NK-92 (cell line): ENCODE measurements around the gene PLA2G2D.

Experiments used
- DNase-seq: peaks from one replicate; lab custom pipeline; 2025; ENCODE audit not compliant: unreplicated experiment; lab: John Stamatoyannopoulos, UW

PLA2G2D gene

DNA sequence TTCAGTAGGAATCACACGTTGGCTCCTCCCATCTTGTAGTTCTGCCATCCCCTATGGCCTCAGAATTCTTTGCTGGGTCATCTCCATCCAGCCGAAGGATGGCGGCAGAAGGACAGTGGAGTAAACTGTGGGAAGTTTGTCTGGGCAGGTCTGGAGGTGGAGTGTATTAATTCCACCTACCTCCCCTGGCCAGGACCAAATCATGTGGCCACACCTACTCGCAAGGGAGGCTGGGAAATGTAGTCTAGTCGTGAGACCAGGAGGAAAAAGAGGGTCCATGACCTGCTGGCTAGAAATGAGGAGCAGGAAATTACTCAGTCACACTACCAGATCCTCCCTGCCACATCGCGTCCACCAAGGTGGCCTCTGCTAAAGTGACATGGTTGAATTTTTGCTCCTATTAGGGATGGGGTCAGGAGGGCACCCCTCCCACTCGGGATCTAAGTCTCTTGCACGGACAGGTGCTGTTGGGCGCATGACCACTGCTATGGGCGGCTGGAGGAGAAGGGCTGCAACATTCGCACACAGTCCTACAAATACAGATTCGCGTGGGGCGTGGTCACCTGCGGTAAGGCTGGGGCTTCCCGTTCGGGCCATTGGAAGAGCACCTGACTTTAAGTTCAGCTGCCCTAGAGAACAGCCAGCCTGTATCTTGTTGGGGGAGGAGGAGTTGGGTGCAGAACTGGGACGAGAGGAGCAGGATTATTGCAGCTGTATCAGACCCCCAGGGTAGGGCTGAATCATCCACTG lies 29.8 kb downstream of the PLA2G2D start:
- no peak for DNase-seq

DNA sequence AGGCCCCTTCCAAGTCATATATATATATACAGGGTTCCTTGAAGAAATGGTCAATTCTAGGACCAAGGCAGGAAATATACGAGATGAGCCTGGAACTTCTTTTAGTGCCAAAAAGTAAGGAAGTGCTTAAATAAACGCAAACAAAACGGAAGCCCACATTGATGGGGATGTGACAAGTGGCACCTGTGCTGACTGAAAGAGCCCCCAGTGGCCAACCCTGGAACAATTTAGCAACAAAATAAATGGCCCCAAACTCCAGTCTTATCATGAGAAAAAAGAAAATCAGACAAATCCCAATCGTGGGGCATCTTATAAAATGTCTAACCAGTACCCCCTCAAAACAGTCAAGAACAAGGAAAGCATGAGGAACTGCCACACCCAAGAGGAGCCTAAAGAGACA lies 31.7 kb downstream of the PLA2G2D start:
- no peak for DNase-seq

DNA sequence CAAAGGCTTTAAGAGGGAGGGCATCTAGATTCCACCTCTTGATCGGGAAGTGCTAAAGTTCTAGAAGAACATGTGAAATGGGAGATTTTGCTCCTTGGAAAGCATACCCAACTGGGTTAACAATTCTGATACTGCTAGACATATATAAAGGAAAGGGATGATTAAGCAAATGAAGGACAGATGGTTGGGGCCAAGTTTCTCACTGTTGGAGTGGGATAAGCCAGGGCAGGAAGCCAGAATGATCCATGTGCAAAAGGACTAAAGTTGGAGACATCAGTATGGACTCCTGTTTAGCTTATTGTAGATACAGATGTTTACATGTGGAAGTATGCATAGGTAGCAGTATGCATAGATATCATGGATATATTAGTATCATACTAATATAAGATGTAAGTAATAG lies 32.5 kb downstream of the PLA2G2D start:
- no peak for DNase-seq

DNA sequence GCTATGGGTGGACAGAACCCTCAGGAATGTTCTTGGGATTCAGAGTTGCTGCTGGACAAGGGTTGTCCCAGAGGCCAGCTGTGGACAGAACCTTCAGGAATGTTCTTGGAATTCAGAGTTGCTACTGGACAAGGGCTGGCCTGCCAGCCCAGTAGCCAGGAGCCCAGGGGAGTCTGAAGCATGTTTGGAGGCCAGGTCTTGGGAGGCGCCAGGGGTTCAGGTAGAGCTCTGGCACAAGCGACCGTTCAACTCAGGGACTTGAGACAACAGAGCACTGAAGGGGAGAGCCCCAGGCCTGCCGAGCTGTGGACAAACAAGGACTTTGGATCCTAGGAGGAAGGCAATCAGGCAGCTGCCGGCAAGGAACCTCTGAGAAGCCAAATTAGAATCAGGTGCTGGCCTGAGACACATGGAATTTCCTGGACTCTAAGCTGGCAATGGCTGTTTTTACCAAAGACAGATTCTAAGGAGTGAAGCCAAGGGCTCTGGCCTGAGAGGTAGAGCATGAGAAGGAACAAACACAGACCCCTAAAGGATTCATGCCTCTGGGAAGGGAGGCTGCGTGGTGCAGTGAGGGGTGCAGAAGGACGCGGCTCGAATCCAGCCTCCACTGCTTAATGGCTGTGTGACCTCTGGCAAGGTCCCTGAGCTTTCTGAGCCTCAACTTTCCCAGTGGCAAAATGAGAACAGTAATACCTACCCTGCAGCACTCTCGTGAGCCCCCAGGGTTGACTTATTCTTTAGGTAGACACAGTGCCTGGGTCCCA lies 36.0 kb downstream of the PLA2G2D start:
- no peak for DNase-seq

DNA sequence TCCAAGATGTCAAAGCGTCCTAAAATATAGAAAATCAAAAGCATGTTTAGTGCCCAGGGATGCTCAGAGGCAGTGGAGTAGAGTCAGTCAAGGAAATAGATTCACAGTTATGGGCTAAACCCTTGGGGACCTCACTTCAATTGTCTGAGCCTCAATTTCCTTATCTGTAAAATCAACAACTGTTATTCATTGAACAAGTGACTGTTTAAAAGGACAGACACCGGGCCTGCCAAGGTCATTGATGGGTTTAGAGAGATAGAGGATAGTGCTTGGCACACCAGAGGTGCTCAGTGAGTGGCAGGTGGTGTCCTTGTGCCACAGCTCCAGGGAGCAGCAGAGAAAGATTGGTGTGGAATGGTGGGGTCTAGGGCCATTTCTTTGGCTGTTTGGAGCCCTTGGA lies 36.6 kb downstream of the PLA2G2D start:
- no peak for DNase-seq

DNA sequence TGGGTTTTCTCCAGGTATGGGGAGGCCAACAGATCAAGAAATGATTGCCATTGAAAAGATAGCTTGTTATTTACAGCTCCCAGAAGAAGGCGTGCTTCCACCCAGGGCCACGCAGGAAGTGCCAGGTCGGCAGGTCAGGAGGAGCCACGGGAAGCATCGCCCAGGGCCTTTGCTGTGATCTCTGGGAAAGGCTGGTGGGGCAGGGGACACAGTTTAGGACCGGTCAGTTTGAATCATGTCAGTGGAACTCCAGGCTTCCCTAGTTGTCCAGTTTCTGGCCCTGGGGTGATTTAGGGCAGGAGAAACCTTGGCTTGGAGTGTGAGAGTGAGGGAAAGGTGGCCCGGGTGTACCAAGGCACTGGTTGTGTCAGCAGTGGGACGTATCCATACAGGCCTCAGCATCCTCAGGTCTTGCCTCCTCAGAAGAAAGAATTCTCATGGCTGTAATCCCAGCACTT lies 38.0 kb downstream of the PLA2G2D start:
- DNase-seq = no peak

DNA sequence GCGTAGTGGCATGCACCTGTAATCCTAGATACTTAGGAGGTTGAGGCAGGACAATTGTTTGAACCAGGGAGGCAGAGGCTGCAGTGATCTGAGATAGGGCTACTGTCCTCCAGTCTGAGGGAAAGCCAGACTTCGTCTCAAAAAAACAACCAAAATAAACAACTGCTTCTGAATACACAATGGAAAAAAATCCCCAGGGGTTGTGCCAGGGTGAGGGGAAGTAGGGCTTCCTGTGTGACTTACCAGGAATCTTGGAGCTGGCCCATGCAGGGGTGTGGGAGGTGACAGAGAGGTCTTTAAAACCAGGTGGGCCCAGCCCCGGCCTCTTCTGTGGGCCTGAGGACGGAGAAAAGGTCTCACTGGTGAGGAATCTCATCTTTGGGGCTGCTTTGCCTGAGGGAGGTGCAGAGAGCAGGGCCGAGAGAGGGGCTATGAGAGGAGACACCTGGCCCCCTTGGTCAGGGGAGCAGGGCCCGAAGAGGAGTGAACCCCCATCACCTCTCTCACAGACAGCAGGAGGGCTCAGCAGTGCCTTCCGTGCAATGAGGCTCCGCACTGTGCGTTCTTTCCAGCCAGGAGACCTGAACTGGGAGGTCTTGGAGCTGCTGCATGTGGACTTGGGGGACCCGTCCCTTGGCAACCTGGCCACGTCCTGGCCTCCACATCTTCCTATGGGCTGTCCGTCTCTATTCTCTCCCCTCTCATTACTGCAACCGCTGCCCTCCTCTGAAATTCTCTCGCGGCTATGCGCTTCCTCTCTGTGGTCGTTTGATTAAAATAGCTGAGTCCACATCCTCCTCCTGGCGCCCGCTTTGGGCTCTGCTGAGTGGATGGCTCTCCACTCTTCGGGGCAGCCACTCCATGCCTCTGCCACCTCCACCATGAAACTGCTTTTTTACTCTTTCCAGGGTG lies 38.6 kb downstream of the PLA2G2D start:
- no peak for DNase-seq

DNA sequence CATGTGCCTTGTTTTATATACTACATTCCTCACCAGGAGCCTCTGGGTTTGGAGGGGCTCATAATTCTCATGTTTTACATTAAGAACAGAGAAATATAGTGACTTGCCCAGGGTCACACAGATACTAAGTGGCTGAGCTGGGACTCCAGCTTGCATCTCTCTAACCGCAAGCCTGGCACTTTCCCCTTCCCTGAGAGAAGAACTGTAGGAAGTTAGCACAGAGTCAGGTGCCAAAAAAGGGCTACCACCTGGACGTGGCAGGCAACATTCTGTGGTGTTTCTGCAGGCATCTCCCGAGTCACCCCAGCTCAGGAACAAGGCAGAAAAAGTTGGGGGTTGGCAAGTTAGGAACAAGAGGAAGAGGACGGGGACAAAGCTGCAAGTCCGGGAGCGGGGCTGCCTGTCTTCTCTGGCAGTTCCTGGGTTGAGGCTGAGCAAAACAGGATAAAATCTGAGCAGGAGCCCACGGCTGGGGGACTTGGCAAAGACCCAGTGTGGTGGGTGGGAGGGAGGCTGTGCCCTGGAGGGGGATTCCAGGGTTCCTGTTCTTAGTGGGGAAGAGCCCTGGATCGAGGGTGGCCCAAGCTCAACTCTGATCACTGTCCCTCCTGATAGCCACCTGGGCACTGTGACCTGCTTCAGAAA lies 39.6 kb downstream of the PLA2G2D start:
- DNase-seq = no peak

DNA sequence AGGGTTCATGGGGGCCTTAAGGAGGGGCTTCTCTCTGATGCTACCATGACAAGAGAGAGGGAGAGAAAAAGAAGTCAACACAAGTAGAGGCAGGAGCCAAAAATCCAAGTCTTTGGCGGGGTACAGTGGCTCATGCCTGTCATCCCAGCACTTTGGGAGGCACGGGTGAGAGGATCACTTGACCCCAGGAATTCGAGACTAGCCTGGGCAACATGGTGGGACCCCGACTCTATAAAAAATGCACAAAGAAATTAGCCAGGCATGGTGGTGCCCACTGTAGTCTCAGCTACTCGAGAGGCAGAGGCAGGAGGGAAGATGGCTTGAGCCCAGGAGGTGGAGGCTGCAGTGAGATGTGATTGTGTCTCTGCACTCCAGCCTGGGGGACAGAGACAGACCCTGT lies 40.6 kb downstream of the PLA2G2D start:
- no peak for DNase-seq

DNA sequence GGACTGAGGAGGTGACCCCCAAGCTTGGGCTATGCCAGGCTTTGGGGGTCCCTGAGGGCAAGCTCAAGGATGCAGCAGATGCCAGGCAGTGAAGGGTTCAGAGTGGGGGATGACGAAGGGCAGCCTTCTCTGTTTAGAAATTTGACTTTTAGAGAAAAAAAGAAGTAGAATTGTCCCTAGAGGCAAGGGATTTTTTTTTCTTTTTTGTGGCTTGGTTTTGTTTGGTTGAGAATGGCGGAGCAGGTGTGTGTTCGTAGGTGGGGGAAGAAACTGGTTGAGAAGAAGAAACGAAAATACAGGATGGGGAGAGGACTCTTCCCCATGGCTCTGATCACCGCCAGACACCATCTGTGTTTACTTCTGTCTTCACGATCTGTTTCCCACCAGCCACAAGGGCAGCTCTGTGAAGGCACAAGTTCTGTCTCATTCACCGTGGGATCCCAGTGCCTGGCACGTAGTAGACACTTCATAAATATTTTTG lies 41.1 kb downstream of the PLA2G2D start:
- DNase-seq = no peak

DNA sequence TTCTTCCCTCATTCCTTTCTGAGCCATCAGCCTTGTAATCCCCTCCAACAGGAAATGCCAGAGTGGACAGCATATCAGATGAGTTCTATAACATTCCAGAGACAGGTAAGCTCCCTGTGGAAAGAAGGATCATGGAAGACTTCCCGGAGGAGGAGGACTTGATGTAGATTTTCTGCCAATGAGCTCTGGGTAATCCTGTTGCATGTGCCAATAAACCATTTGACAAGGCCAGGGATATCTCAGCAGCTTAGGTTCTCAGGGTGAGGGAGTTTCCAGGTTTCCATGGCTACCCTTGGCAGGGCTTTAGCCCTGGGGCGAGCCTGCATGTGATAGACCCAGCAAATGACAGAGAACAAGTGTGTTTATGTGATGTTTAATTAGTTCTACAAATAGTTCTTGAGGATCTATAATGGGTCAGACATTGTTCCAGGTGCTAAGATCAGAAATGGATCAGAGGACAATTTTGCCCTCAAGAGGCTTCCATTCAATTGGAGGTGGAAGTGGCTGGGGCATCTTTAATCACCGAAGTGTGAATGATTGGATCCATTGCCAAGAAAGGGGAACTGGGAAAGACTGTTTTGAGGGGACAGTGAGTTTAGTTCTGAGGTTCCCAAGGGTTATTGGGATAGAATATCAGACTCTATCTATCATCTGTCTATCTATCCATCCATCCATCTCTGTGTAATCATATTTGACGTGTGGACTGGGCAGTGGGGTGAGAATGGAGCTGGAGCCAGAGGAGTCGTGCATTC lies 42.5 kb downstream of the PLA2G2D start:
- DNase-seq = no peak

DNA sequence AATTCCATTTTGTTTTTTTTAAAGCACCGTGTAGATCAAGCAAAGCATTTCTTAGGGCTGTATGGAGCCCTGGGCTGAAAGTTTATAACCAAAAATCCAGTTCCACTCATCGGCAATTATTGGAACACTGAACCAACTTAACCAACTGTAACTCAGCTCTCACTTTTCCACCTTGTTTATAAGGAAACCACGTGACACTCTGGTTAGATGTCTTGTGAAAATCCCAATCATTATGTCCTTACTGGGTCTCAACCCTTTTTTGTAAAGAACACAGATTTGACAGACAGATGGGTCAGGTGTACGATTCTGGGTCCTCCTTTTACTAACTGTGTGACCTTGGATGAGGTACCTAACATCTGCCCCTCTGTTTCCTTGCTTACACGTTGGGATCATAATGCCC lies 43.1 kb downstream of the PLA2G2D start:
- no peak for DNase-seq

DNA sequence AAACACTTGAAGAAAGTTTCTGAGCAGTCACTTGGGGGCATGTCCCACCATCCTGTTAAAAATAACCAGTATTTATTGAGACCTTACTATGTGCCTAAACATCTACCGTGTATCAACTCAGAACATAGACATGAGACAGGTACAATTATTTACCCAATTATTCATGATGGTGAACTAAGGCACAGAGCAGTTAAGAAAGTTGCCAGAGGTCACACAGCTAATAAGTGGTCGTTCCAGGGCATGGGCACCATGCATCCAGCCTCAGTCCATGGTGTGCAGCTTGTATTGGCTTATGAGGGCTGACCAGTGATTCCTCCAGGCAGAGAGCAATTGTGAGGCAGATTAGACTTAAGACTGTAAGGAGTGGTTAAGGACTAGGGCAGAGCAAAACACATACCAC lies 44.0 kb downstream of the PLA2G2D start:
- DNase-seq = no peak

DNA sequence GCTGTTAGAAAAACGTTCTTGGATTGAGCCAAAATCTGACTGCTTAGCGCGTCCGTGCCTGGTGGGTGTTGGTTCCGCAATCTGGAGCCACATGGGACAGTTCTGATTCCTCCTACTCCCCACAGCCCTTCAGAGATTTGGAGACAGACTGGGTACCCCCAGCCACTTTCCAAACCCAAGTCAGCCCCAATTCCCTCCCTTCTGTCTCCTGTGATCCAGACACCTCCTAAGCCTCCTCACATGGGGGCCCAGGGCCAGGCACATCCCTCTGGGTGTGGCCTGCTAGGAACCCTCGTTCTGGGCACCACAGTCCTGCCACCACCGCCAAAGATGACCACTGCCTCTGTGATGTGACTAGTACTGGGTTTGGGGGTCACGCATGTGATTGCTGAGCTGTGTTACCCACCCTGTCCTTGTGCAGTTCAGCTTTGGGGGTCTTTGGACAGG lies 44.6 kb downstream of the PLA2G2D start:
- DNase-seq = no peak

DNA sequence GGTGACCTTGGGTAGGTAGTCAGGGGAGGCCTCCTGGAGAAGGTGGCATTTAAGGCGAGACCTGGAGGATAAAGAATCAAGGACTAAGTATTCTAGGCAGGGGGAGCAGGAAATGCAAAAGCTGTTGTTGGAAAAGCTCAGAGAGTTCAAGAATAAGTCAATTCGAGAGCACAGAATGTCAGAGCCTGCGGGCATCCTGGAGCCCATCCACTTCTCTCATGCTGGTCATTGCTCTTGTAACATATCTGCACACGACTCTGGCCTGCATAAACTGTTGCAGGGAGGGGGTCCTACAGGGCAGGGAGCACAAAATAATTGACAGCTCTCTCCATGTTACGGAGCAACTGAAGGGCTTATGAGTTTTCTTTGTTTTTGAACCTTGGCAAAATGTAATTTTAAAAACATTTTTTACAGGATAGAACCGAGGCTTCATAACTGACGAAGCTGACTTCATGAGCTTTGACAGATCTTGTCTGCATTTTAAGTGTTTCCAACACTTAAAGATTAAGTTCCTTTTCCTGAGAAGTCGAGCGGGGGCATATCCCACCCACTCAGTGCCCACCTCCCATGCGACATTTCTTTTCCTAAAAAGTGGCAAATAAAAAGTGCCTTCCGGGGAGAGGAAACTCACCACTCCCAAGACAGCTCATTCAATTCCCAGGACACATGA lies 45.1 kb downstream of the PLA2G2D start:
- no peak for DNase-seq

DNA sequence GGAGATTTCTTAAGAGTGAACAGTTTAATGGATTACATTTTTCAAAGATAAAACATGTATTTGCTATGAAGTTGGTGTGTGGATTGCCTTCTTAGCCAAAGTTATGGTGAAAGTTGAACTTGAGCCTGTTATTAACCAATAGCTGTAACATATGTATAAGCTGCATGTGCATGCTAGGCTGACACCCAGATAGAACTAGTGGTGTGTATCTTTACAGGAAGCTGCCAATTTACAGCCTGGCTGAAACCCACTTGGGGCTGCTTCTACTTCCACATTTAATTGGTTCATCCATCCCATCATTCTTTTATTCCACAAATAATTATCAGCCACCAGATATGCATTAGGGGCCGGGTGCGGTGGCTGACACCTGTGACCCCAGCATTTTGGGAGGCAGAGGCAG lies 46.1 kb downstream of the PLA2G2D start:
- DNase-seq = no peak

DNA sequence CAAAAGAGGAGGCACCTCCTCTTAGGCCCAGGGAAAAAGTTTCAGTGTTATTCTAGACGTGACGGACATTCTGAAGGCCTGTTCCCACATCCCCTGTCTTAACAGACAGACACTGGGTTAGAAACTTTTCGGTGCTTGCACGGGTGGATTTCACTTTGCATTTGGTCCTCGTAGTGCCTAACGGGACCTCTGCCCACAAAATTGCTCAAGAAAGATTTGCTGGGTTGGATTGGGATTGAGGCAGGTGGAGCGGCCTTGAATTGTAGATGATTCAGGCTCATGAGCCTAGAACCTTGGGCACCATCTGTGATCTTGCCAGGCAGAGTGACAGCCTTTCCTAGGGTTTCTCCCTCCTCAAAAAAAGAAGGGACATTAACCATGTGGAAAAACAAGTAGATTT lies 46.6 kb downstream of the PLA2G2D start:
- no peak for DNase-seq

DNA sequence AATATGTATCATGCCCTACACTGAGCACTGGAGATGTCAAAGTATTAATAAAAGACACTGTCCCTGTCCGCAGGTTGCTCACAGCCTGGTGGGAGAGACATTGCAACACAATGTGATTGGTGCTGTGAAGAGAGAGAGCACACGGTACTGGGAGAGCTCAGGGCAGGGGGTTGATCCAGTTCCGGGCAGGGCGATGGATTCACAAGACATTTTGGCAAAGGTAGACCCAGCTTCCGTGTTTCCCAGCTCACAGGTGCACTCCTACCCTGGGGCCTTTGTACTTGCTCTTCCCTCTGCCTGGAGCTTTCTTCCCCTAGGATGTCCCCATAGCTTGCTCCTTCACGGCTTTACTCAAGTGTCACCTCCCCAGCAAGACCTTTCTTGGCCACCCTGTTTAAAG lies 47.9 kb downstream of the PLA2G2D start:
- no peak for DNase-seq

DNA sequence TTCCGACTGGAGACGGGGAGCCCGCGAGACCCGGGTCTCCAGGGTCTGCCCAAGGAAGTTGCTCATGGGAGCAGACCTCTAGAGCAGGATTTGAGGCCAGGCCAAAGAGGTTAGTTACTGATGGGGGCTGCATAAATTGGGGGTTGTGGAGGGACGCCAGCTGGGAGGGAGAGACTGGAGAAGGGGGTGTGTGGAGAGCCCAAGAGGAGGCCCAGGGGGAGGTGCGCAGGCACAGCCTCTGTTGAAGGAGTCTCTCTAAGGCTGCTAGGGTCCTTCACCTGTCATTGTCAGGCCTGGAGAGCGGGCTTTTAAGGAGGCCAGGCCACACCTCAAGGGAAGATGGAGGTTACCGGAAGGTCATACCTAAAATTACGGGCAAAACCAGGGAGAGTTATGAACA lies 49.0 kb downstream of the PLA2G2D start:
- no peak for DNase-seq

DNA sequence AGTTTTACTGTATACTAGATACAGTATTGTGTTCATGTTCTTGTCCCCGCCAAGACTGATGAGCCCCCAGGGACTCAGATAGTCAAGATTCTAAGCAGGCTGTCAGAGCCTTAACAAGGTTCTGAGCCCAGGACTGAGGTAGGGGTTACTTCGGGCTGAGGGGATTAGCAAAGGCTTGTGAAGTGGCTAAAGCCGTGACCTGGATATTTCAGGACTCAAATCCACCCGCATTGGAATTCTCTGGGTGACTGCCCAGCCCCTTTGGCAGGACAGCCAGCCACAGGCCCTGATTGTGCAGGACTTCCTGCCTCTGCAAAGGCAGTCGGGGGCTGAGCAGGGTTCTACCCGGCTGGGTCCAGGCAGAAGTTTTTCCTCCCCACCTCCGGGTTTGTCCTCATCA lies 49.5 kb downstream of the PLA2G2D start, which contains the start of gene PLA2G5:
PLA2G5 (plus strand) TSS at position 321 of the 400 bp plus-strand sequence. CDS start 14,637 bp downstream, outside the sequence.
- no peak for DNase-seq
